Transverse colon (tissue), 4 donors: ENCODE results near the gene FLVCR2. TPM values are rescaled to one million over a fixed set of nuclear protein-coding genes. Genes with fewer than 3 reads are reported as not detected.

ENCODE experiments used
- DNase-seq: peaks from one replicate; pipeline ENCODE4 v3.0.0-alpha.2; 2019
- H3K27ac ChIP-seq, 4 donors: fragments of 200-600 bp; sonication (generic); 2 replicates each; pipeline ENCODE4 v1.5.1; 2016 to 2018; ENCODE audit warnings: inconsistent platforms in 4 of 4
- H3K27me3 ChIP-seq: fragments of 200-600 bp; sonication (generic); 2 replicates; pipeline ENCODE4 v1.5.1; 2017; ENCODE audit warnings: inconsistent platforms
- H3K36me3 ChIP-seq, 4 donors: fragments of 200-600 bp; sonication (generic); 2 replicates each; pipeline ENCODE4 v1.5.1; 2017 to 2019; ENCODE audit warnings: inconsistent platforms in 4 of 4
- H3K4me1 ChIP-seq, 4 donors: fragments of 200-600 bp; sonication (generic); 2 replicates each; pipeline ENCODE4 v1.5.1; 2017 to 2020; ENCODE audit warnings: inconsistent platforms in 4 of 4
- H3K4me3 ChIP-seq, 4 donors: fragments of 200-600 bp; sonication (generic); 1 replicate in 1 of 4; 2 replicates in 3 of 4; pipeline versions ENCODE4 v1.5.1 to v1.6.1; 2017 to 2019; ENCODE audit warnings: inconsistent platforms in 4 of 4
- H3K9me3 ChIP-seq, 2 donors: fragments of 200-600 bp; sonication (generic); 2 replicates each; pipeline ENCODE4 v1.5.1; 2017 to 2019; ENCODE audit warnings: inconsistent platforms in 2 of 2
- CTCF ChIP-seq, 5 experiments: fragments of 200-600 bp in 3 of 5; fragments of 450-650 bp in 2 of 5; sonication (generic) in 3 of 5; IDR thresholded peaks; 1 replicate in 2 of 5; 2 replicates in 3 of 5; pipeline ENCODE4 v1.5.1; 2016 to 2017; ENCODE audit warnings: antibody characterized with exemption in 5 of 5, inconsistent platforms in 3 of 5, mild to moderate bottlenecking in 2 of 5, moderate library complexity in 1 of 5
- EP300 ChIP-seq: sonication (generic); formaldehyde crosslinking; IDR thresholded peaks from one replicate; pipeline ENCODE4 v1.6.1; 2017; ENCODE audit warnings: antibody characterized with exemption, low read depth
- POLR2A ChIP-seq: fragments of 450-650 bp; IDR thresholded peaks from one replicate; pipeline ENCODE4 v1.6.1; 2016; ENCODE audit warnings: antibody characterized with exemption, mild to moderate bottlenecking, moderate library complexity
- POLR2AphosphoS5 ChIP-seq, 3 donors: sonication (generic); formaldehyde crosslinking; IDR thresholded peaks; one replicate each; pipeline ENCODE4 v1.6.1; 2016; ENCODE audit warnings: antibody characterized with exemption in 3 of 3
- WGBS, 2 donors: methylation state at CpG; one replicate each; pipeline ENCODE4 v1.1.5; 2018; ENCODE audit warnings: low coverage in 1 of 2; 5-methylcytosine and 5-hydroxymethylcytosine counted together
- in situ Hi-C, 4 donors: fragments of 200-750 bp; cut with MboI; loops; one replicate each; pipeline versions ENCODE4 v1.15.0 to v1.15.1; 2017; ENCODE audit warnings: low sequenced_read_pairs in 3 of 4, low pct_ligation_motif_present in 1 of 4, low pct_unique_long_range_greater_than_20kb in 1 of 4
- intact Hi-C: fragments of 100-400 bp; cut with DNase I; formaldehyde crosslinking; loops from one replicate; pipeline ENCODE4 v1.15.1; 2023; ENCODE audit warnings: low total_unique reads
- total RNA-seq, 4 donors: library from RNA; depleted of rRNA; stranded (reverse); fragments of >200 nt; gene quantifications; one replicate each; pipeline ENCODE4 v1.1.0, GENCODE V29; 2016

The FLVCR2 gene
- total RNA-seq, 4 donors from 2014 or later = 6.2 to 54.5 (median 45.0) TPM

GRCh38 chr14:75559045-75559444 lies 19.4 kb upstream of the FLVCR2 start:
- H3K27ac ChIP-seq = no peak overlapping the region
- H3K36me3 ChIP-seq = no peaks in the 10 kb centered on the region
- no peak for DNase-seq
- no peaks in the 10 kb centered on the region for H3K9me3 ChIP-seq
- in situ Hi-C loops = no loop called here
- TF ChIP-seq POLR2AphosphoS5 (IDR thresholded peaks at IDR 0.05) (no peak), CTCF (IDR thresholded peaks at IDR 0.05) (no peak), POLR2A (no peak), EP300 (no peak)
- H3K4me1 ChIP-seq = peaks cover 0 to 7% (median 3%) of the 10 kb centered on the region in 4 donors
- H3K27me3 ChIP-seq = no peaks in the 10 kb centered on the region
- intact Hi-C loops = no loop called here
- 82 to 90% methylated on average over 3 to 6 of the region's 6 CpGs for WGBS, 2 donors
- H3K4me3 ChIP-seq = no peak overlapping the region

GRCh38 chr14:75559451-75560222 lies 18.8 kb upstream of the FLVCR2 start:
- H3K4me1 ChIP-seq = peaks cover 0 to 7% (median 3%) of the 10 kb centered on the region in 4 donors
- no peak overlapping the region for H3K4me3 ChIP-seq
- in situ Hi-C loops = no loop called here
- no peak for TF ChIP-seq POLR2AphosphoS5 (IDR thresholded peaks at IDR 0.05)
- no peak for TF ChIP-seq POLR2A
- TF ChIP-seq CTCF (IDR thresholded peaks at IDR 0.05) = no peak
- TF ChIP-seq EP300 = no peak
- H3K36me3 ChIP-seq = no peaks in the 10 kb centered on the region
- intact Hi-C loops = no loop called here
- H3K27me3 ChIP-seq = no peaks in the 10 kb centered on the region
- H3K9me3 ChIP-seq = no peaks in the 10 kb centered on the region
- no peak for DNase-seq
- WGBS, 2 donors = 82 to 88% methylated on average over 2 to 6 of the region's 6 CpGs
- no peak overlapping the region for H3K27ac ChIP-seq

GRCh38 chr14:75561013-75561432 lies 17.4 kb upstream of the FLVCR2 start:
- TF ChIP-seq POLR2AphosphoS5 (IDR thresholded peaks at IDR 0.05) (no peak), POLR2A (no peak), CTCF (IDR thresholded peaks at IDR 0.05) (peak; percentile 75 to 81 (median 76))
- Histone ChIP-seq H3K4me1 (peaks cover 0 to 7% (median 3%) of the 10 kb centered on the region in 4 donors), H3K27me3 (no peaks in the 10 kb centered on the region), H3K4me3 (no peak overlapping the region), H3K36me3 (no peaks in the 10 kb centered on the region), H3K27ac (no peak overlapping the region), H3K9me3 (no peaks in the 10 kb centered on the region)
- intact Hi-C loops (no loop called here), in situ Hi-C loops (no loop called here)
- WGBS, 2 donors = 2 to 3% methylated on average over 4 to 6 of the region's 6 CpGs
- peak; percentile 82 for DNase-seq

- Histone ChIP-seq H3K27me3 (no peaks in the 10 kb centered on the region), H3K27ac (no peak overlapping the region), H3K36me3 (no peaks in the 10 kb centered on the region), H3K4me1 (peaks cover 0 to 7% (median 3%) of the 10 kb centered on the region in 4 donors), H3K4me3 (no peak overlapping the region), H3K9me3 (no peaks in the 10 kb centered on the region)
- in situ Hi-C loops = no loop called here
- WGBS, 2 donors = 59% methylated on average over 7 of the region's 7 CpGs; no CpG with 5 or more reads in 1 of the 2 donors
- TF ChIP-seq POLR2A (no peak), CTCF (IDR thresholded peaks at IDR 0.05) (no peak), POLR2AphosphoS5 (IDR thresholded peaks at IDR 0.05) (no peak), EP300 (no peak)
- intact Hi-C loops = no loop called here
- no peak for DNase-seq
Observed at GRCh38 chr14:75562089-75562488, 16.3 kb upstream of the FLVCR2 start.
